Thoracic aorta (tissue), 2 donors: ENCODE results near the gene MGLL. TPM values are rescaled to one million over a fixed set of nuclear protein-coding genes. Genes with fewer than 3 reads are reported as not detected.

Source experiments
- ATAC-seq: fragments of 150-250 bp; one replicate; pipeline ENCODE4 v1.8.0; 2017; ENCODE audit warnings: low read depth; ENCODE audit not compliant: insufficient number of reproducible peaks, low FRiP score
- DNase-seq: peaks from one replicate; pipeline ENCODE4 v3.0.0-alpha.2; 2020; ENCODE audit warnings: low spot score
- H3K27ac ChIP-seq, 2 donors: fragments of 200-600 bp; sonication (generic); 1 replicate in 1 of 2; 2 replicates in 1 of 2; pipeline ENCODE4 v1.5.1; 2016; ENCODE audit warnings: mild to moderate bottlenecking in 2 of 2, moderate library complexity in 2 of 2
- H3K27me3 ChIP-seq: fragments of 200-600 bp; sonication (generic); replicated peaks from 2 replicates; pipeline ENCODE4 v1.6.0; 2016; ENCODE audit warnings: mild to moderate bottlenecking; ENCODE audit not compliant: insufficient read depth
- H3K36me3 ChIP-seq: fragments of 200-600 bp; sonication (generic); one replicate; pipeline ENCODE4 v1.5.1; 2016
- H3K4me1 ChIP-seq, 2 donors: fragments of 200-600 bp; sonication (generic); 1 replicate in 1 of 2; 2 replicates in 1 of 2; pipeline versions ENCODE4 v1.5.1 to v1.6.0; 2016; ENCODE audit warnings: low read depth in 2 of 2, mild to moderate bottlenecking in 1 of 2; ENCODE audit not compliant: control insufficient read depth in 1 of 2
- H3K4me3 ChIP-seq: fragments of 200-600 bp; sonication (generic); 2 replicates; pipeline ENCODE4 v1.5.1; 2016; ENCODE audit warnings: mild to moderate bottlenecking
- H3K9me3 ChIP-seq: fragments of 200-600 bp; sonication (generic); 2 replicates; pipeline ENCODE4 v1.5.1; 2016
- CTCF ChIP-seq: fragments of 200-600 bp; sonication (generic); IDR thresholded peaks from one replicate; pipeline ENCODE4 v1.5.1; 2019; ENCODE audit warnings: antibody characterized with exemption
- total RNA-seq, 2 donors: library from RNA; depleted of rRNA; stranded (reverse); fragments of >200 nt; gene quantifications; one replicate each; pipeline versions ENCODE4 v1.1.0 to v1.2.3, GENCODE V29; 2016

MGLL gene
- total RNA-seq, 2 donors from 2014 or later, result 57.6 to 71.8 TPM

GRCh38 chr3:127769284-127770081 is 52.8 kb downstream of the MGLL start:
- TF ChIP-seq CTCF, result no peak
- ATAC-seq, result no peak
- H3K4me3 ChIP-seq, result no peak overlapping the region
- peaks cover 5 to 18% of the 10 kb centered on the region in 2 donors for H3K4me1 ChIP-seq
- no peak for DNase-seq
- H3K27ac ChIP-seq, result peak overlapping the region in 1 of 2 donors; percentile 77
- H3K36me3 ChIP-seq, result no peaks in the 10 kb centered on the region
- H3K27me3 ChIP-seq, result no peaks in the 10 kb centered on the region
- peaks cover 2% of the 10 kb centered on the region for H3K9me3 ChIP-seq

- H3K27me3 ChIP-seq, result no peaks in the 10 kb centered on the region
- peak; percentile 99 for ATAC-seq
- DNase-seq, result no peak
- H3K27ac ChIP-seq, result peak overlapping the region; percentile 39 to 77
- H3K4me1 ChIP-seq, result peaks cover 4 to 17% of the 10 kb centered on the region in 2 donors
- H3K9me3 ChIP-seq, result peaks cover 2% of the 10 kb centered on the region
- H3K36me3 ChIP-seq, result no peaks in the 10 kb centered on the region
- no peak overlapping the region for H3K4me3 ChIP-seq
- TF ChIP-seq CTCF, result no peak
Observed at GRCh38 chr3:127768346-127769008, 53.8 kb downstream of the MGLL start.

- DNase-seq, result no peak
- Histone ChIP-seq H3K36me3 (no peaks in the 10 kb centered on the region), H3K27me3 (no peaks in the 10 kb centered on the region), H3K9me3 (peaks cover 2% of the 10 kb centered on the region), H3K4me1 (peaks cover 14 to 31% of the 10 kb centered on the region in 2 donors), H3K27ac (peak overlapping the region in 1 of 2 donors; percentile 77), H3K4me3 (no peak overlapping the region)
- no peak for ATAC-seq
- no peak for TF ChIP-seq CTCF
Observed at GRCh38 chr3:127767126-127767525, 55.2 kb downstream of the MGLL start.

GRCh38 chr3:127765735-127766134 is 56.6 kb downstream of the MGLL start:
- Histone ChIP-seq H3K27ac (no peak overlapping the region), H3K9me3 (peaks cover 2% of the 10 kb centered on the region), H3K36me3 (no peaks in the 10 kb centered on the region), H3K27me3 (no peaks in the 10 kb centered on the region), H3K4me1 (peaks cover 15 to 44% of the 10 kb centered on the region in 2 donors), H3K4me3 (no peak overlapping the region)
- ATAC-seq (no peak), DNase-seq (no peak)
- no peak for TF ChIP-seq CTCF

- peaks cover 15 to 44% of the 10 kb centered on the region in 2 donors for H3K4me1 ChIP-seq
- no peak for DNase-seq
Observed at GRCh38 chr3:127764841-127765362, 57.4 kb downstream of the MGLL start.

More at GRCh38 chr3:127764841-127765362, 57.4 kb downstream of the MGLL start:
- Histone ChIP-seq H3K27me3 (no peaks in the 10 kb centered on the region), H3K27ac (no peak overlapping the region), H3K9me3 (peaks cover 2% of the 10 kb centered on the region), H3K36me3 (no peaks in the 10 kb centered on the region), H3K4me3 (no peak overlapping the region)
- no peak for TF ChIP-seq CTCF
- ATAC-seq, result no peak
